IMR-90 (cell line): ENCODE measurements around the gene FOXQ1. TPM values are rescaled to one million over a fixed set of nuclear protein-coding genes. Genes with fewer than 3 reads are reported as not detected.

Experiments
- ATAC-seq: fragments of 200-7000 bp; cut with Tn5 transposase; 2 replicates; pipeline ENCODE4 v1.9.1; 2020; ENCODE audit warnings: low read depth, mild to moderate bottlenecking, moderate library complexity
- BruUV-seq: library from RNA; stranded (reverse); fragments of 400-500 nt; replicated peaks from 2 replicates; lab custom pipeline; 2021; lab: Mats Ljungman, UMichigan
- CTCF ChIA-PET: fragments of 300-600 bp; formaldehyde crosslinking; extraction: SDS; loops from one replicate; lab custom pipeline; 2021; ENCODE audit warnings: antibody characterized with exemption; lab: Yijun Ruan, JAX
- POLR2A ChIA-PET: fragments of 300-600 bp; sonication (Branson Sonifier 250); formaldehyde crosslinking; loops from one replicate; lab custom pipeline; 2022; ENCODE audit warnings: antibody characterized with exemption; ENCODE audit not compliant: unreplicated experiment; lab: Charles Lee
- DNase-seq: peaks from one replicate; pipeline ENCODE4 v3.0.0; 2013
- H2AFZ ChIP-seq: replicated peaks from 2 replicates; pipeline ENCODE3; 2013; ENCODE audit warnings: low read length, mild to moderate bottlenecking; ENCODE audit not compliant: poor library complexity
- H2AK5ac ChIP-seq: 2 replicates; pipeline ENCODE4 v1.6.1; 2013; ENCODE audit warnings: low read depth, low read length, inconsistent platforms
- H2AK9ac ChIP-seq: replicated peaks from 2 replicates; pipeline ENCODE3; 2013; ENCODE audit warnings: mild to moderate bottlenecking, low read depth, low read length, moderate library complexity; ENCODE audit not compliant: poor library complexity
- H2BK120ac ChIP-seq: 2 replicates; pipeline ENCODE4 v1.6.1; 2013; ENCODE audit warnings: low read depth, low read length, inconsistent platforms
- H2BK15ac ChIP-seq: 3 replicates; pipeline ENCODE4 v1.6.1; 2013; ENCODE audit warnings: low read depth, low read length, inconsistent platforms
- H2BK20ac ChIP-seq: 2 replicates; pipeline ENCODE4 v1.6.1; 2013; ENCODE audit warnings: low read depth, mild to moderate bottlenecking, inconsistent platforms, low read length, moderate library complexity
- H2BK5ac ChIP-seq: 2 replicates; pipeline ENCODE4 v1.6.1; 2013; ENCODE audit warnings: mild to moderate bottlenecking, low read depth, low read length, inconsistent platforms; ENCODE audit not compliant: poor library complexity, severe bottlenecking
- H3K14ac ChIP-seq: replicated peaks from 2 replicates; pipeline ENCODE4 v1.6.1; 2013; ENCODE audit warnings: low read depth, low read length, inconsistent platforms
- H3K18ac ChIP-seq: 2 replicates; pipeline ENCODE4 v1.6.1; 2013; ENCODE audit warnings: low read depth, low read length, control low read depth
- H3K23ac ChIP-seq: 2 replicates; pipeline ENCODE4 v1.6.1; 2013; ENCODE audit warnings: low read depth, low read length, inconsistent platforms
- H3K27ac ChIP-seq: 2 replicates; pipeline ENCODE4 v1.5.1; 2013; ENCODE audit warnings: mild to moderate bottlenecking, control low read depth, low read length; ENCODE audit not compliant: insufficient read depth
- H3K27me3 ChIP-seq: 2 replicates; pipeline ENCODE4 v1.6.1; 2013; ENCODE audit warnings: low read length; ENCODE audit not compliant: control insufficient read depth, insufficient read depth
- H3K36me3 ChIP-seq: 2 replicates; pipeline ENCODE4 v1.6.1; 2013; ENCODE audit warnings: low read length, mixed read lengths; ENCODE audit not compliant: control insufficient read depth, insufficient read depth
- H3K4ac ChIP-seq: 2 replicates; pipeline ENCODE4 v1.6.1; 2013; ENCODE audit warnings: low read depth, low read length, inconsistent platforms
- H3K4me1 ChIP-seq: 2 replicates; pipeline ENCODE4 v1.6.1; 2013; ENCODE audit warnings: low read length, mixed read lengths; ENCODE audit not compliant: control insufficient read depth, insufficient read depth
- H3K4me2 ChIP-seq: 2 replicates; pipeline ENCODE4 v1.6.1; 2013; ENCODE audit warnings: low read depth, mild to moderate bottlenecking, control low read depth, low read length, moderate library complexity
- H3K4me3 ChIP-seq: 2 replicates; pipeline ENCODE4 v1.5.1; 2013; ENCODE audit warnings: low read depth, mild to moderate bottlenecking, control low read depth, low read length, moderate library complexity; ENCODE audit not compliant: insufficient read depth
- H3K56ac ChIP-seq: 2 replicates; pipeline ENCODE4 v1.6.1; 2013; ENCODE audit warnings: low read length, inconsistent platforms; ENCODE audit not compliant: insufficient read depth; ENCODE audit errors: extremely low read depth
- H3K79me1 ChIP-seq, 2 experiments: 2 replicates each; pipeline ENCODE4 v1.6.1; 2013; ENCODE audit warnings: low read length in 2 of 2, inconsistent platforms in 1 of 2, low read depth in 1 of 2
- H3K9ac ChIP-seq: 2 replicates; pipeline ENCODE4 v1.6.1; 2013; ENCODE audit warnings: low read depth, low read length, control low read depth
- H3K9me1 ChIP-seq: 2 replicates; pipeline ENCODE4 v1.6.1; 2013; ENCODE audit warnings: low read length, inconsistent platforms; ENCODE audit not compliant: insufficient read depth
- H3K9me3 ChIP-seq: 2 replicates; pipeline ENCODE4 v1.6.1; 2013; ENCODE audit warnings: low read length; ENCODE audit not compliant: control insufficient read depth, insufficient read depth
- H4K20me1 ChIP-seq: 2 replicates; pipeline ENCODE4 v1.6.1; 2013; ENCODE audit warnings: low read length, inconsistent platforms; ENCODE audit not compliant: insufficient read depth
- H4K5ac ChIP-seq: 2 replicates; pipeline ENCODE4 v1.6.1; 2013; ENCODE audit warnings: mild to moderate bottlenecking, low read depth, low read length, control low read depth
- H4K8ac ChIP-seq, 2 experiments: 2 replicates each; pipeline ENCODE4 v1.6.1; 2013; ENCODE audit warnings: low read depth in 2 of 2, low read length in 2 of 2, control low read depth in 1 of 2, inconsistent platforms in 1 of 2
- H4K91ac ChIP-seq: 2 replicates; pipeline ENCODE4 v1.6.1; 2013; ENCODE audit warnings: low read depth, low read length, inconsistent platforms; ENCODE audit not compliant: insufficient read depth
- MAFK ChIP-seq: IDR thresholded peaks from 2 replicates; pipeline ENCODE4 v1.6.1; 2012; ENCODE audit warnings: low read depth, low read length, improper control_type of control experiment
- RAD21 ChIP-seq: IDR thresholded peaks from 2 replicates; pipeline ENCODE4 v1.6.1; 2012; ENCODE audit warnings: low read length, improper control_type of control experiment
- RCOR1 ChIP-seq: IDR thresholded peaks from 2 replicates; pipeline ENCODE4 v1.6.1; 2012; ENCODE audit warnings: mild to moderate bottlenecking, low read length, improper control_type of control experiment; ENCODE audit not compliant: insufficient replicate concordance
- WGBS, 2 experiments: methylation state at CpG; one replicate each; pipeline versions ENCODE4 v1.1.5 to v1.1.7; 2013; ENCODE audit warnings: missing lambda C conversion rate in 2 of 2; ENCODE audit not compliant: insufficient read length in 1 of 2; ENCODE audit errors: extremely low coverage in 2 of 2; 5-methylcytosine and 5-hydroxymethylcytosine counted together
- dilution Hi-C: fragments of 300-500 bp; cut with HindIII; formaldehyde crosslinking; loops from one replicate; pipeline ENCODE4 v1.14.3; 2018; ENCODE audit warnings: low sequenced_read_pairs; ENCODE audit not compliant: unreplicated experiment
- in situ Hi-C: fragments of 300-500 bp; cut with MboI; formaldehyde crosslinking; loops from 3 replicates; pipeline ENCODE4 v1.14.3; 2019; ENCODE audit warnings: low sequenced_read_pairs, inconsistent platforms, mixed read lengths
- intact Hi-C: fragments of 100-400 bp; cut with micrococcal nuclease; formaldehyde crosslinking; loops from 2 replicates; pipeline ENCODE4 v1.10.0; 2022
- polyA plus RNA-seq, 3 experiments: library from polyadenylated mRNA; depleted of rRNA; stranded (reverse); fragments of >200 nt; gene quantifications; 2 replicates each; pipeline ENCODE4 v1.2.3, GENCODE V29; 2012; ENCODE audit warnings: low replicate concordance in 1 of 3
- total RNA-seq: library from RNA; depleted of rRNA; stranded (reverse); fragments of >200 nt; gene quantifications from 2 replicates; pipeline ENCODE4 v1.2.3, GENCODE V29; 2012

Gene FOXQ1
- total and polyA plus RNA-seq, 2 of the 4 experiments (the other 2 are of a cell fraction) = not detected

GRCh38 chr6:1263850-1264377 is 48.0 kb upstream of the FOXQ1 start:
- CTCF ChIA-PET = interaction anchor here (0.6 kb wide), 1 partner anchor 466 kb away, joined by 3 read pairs; no protein-coding TSS in a partner anchor
- H2BK120ac ChIP-seq = no peak overlapping the region
- 71% methylated on average over 2 of the region's 10 CpGs; no CpG with 5 or more reads in 1 of the 2 experiments for WGBS, 2 experiments
- H2AFZ ChIP-seq = no peak overlapping the region
- H2BK5ac ChIP-seq = no peak overlapping the region
- peaks cover 5% of the 10 kb centered on the region for H3K27me3 ChIP-seq
- no peaks in the 10 kb centered on the region for H3K79me1 ChIP-seq
- H3K9me1 ChIP-seq = no peaks in the 10 kb centered on the region
- no peak overlapping the region for H3K9ac ChIP-seq
- no peak overlapping the region for H3K27ac ChIP-seq
- in situ Hi-C loops (no loop called here), intact Hi-C loops (no loop called here), dilution Hi-C loops (no loop called here)
- H3K9me3 ChIP-seq = no peaks in the 10 kb centered on the region
- DNase-seq = no peak
- H2AK5ac ChIP-seq = no peak overlapping the region
- POLR2A ChIA-PET = no interaction called here
- no peak for ATAC-seq
- H3K4ac ChIP-seq = no peak overlapping the region
- H4K20me1 ChIP-seq = no peaks in the 10 kb centered on the region
- H4K5ac ChIP-seq = no peak overlapping the region
- no peak overlapping the region for H3K4me2 ChIP-seq
- TF ChIP-seq RAD21 = no peak
- TF ChIP-seq RCOR1 = no peak
- no peak for TF ChIP-seq MAFK
- no peak overlapping the region for H2BK15ac ChIP-seq
- H3K56ac ChIP-seq = no peak overlapping the region
- H3K18ac ChIP-seq = no peak overlapping the region
- H3K4me1 ChIP-seq = no peaks in the 10 kb centered on the region
- H3K14ac ChIP-seq = no peak overlapping the region
- BruUV-seq = no TSS peak
- H3K36me3 ChIP-seq = no peaks in the 10 kb centered on the region
- H4K91ac ChIP-seq = no peak overlapping the region
- no peak overlapping the region for H3K23ac ChIP-seq
- no peak overlapping the region for H4K8ac ChIP-seq
- no peak overlapping the region for H2BK20ac ChIP-seq
- no peak overlapping the region for H2AK9ac ChIP-seq
- H3K4me3 ChIP-seq = no peak overlapping the region
